Panc1 (cell line): ENCODE results near the gene CDH3. TPM values are rescaled to one million over a fixed set of nuclear protein-coding genes. Genes with fewer than 3 reads are reported as not detected.

Experiments
- ATAC-seq: fragments of 200-7000 bp; cut with Tn5 transposase; 2 replicates; pipeline ENCODE4 v1.9.1; 2020; ENCODE audit warnings: mild to moderate bottlenecking, moderate library complexity
- BruUV-seq: library from RNA; stranded (reverse); fragments of 400-500 nt; replicated peaks from 2 replicates; lab custom pipeline; 2021; lab: Mats Ljungman, UMichigan
- CTCF ChIA-PET: fragments of 300-600 bp; sonication (Branson Sonifier 250); formaldehyde crosslinking; loops from one replicate; lab custom pipeline; 2022; ENCODE audit warnings: antibody characterized with exemption; lab: Charles Lee
- POLR2A ChIA-PET: fragments of 300-600 bp; sonication (Branson Sonifier 250); formaldehyde crosslinking; loops from one replicate; lab custom pipeline; 2022; ENCODE audit warnings: antibody characterized with exemption; lab: Charles Lee
- DNase-seq: peaks from one replicate; pipeline ENCODE4 v3.0.0-alpha.2; 2010; ENCODE audit warnings: low read depth, low spot score
- H3K27ac ChIP-seq: 2 replicates; pipeline ENCODE4 v1.5.1; 2011; ENCODE audit warnings: mild to moderate bottlenecking, low read length, inconsistent platforms
- H3K27me3 ChIP-seq: fragments of 200-500 bp; sonication (Bioruptor generic); 2 replicates; pipeline ENCODE4 v1.6.0; 2014; ENCODE audit warnings: low read length, inconsistent platforms; ENCODE audit not compliant: control insufficient read depth, insufficient read depth
- H3K36me3 ChIP-seq: fragments of 200-500 bp; sonication (Bioruptor generic); 2 replicates; pipeline ENCODE4 v1.5.1; 2014; ENCODE audit warnings: inconsistent platforms, mild to moderate bottlenecking, low read length, moderate library complexity; ENCODE audit not compliant: control insufficient read depth, insufficient read depth
- H3K4me1 ChIP-seq: 2 replicates; pipeline ENCODE4 v1.5.1; 2011; ENCODE audit warnings: inconsistent platforms, mild to moderate bottlenecking, low read length, moderate library complexity; ENCODE audit not compliant: control insufficient read depth, insufficient read depth
- H3K4me3 ChIP-seq, 2 experiments: 2 replicates each; pipeline ENCODE4 v1.5.1; 2011 to 2012; ENCODE audit warnings: low read depth in 2 of 2, low read length in 2 of 2, mild to moderate bottlenecking in 2 of 2, inconsistent platforms in 1 of 2, moderate library complexity in 1 of 2
- H3K9me3 ChIP-seq: fragments of 200-500 bp; sonication (Bioruptor generic); 2 replicates; pipeline ENCODE4 v1.5.1; 2014; ENCODE audit warnings: low read depth, mild to moderate bottlenecking, inconsistent platforms, low read length, moderate library complexity; ENCODE audit not compliant: control insufficient read depth, insufficient read depth
- CTCF ChIP-seq: fragments of 450-650 bp; IDR thresholded peaks from 2 replicates; pipeline ENCODE4 v1.5.1; 2017; ENCODE audit warnings: mild to moderate bottlenecking
- POLR2AphosphoS5 ChIP-seq: IDR thresholded peaks from 2 replicates; pipeline ENCODE4 v1.6.1; 2012; ENCODE audit warnings: mild to moderate bottlenecking, low read depth, low read length, moderate library complexity
- REST ChIP-seq, 2 experiments: IDR thresholded peaks; 2 replicates each; pipeline ENCODE4 v1.6.1; 2011 to 2012; ENCODE audit warnings: low read depth in 2 of 2, control low read depth in 1 of 2, low read length in 1 of 2, mild to moderate bottlenecking in 1 of 2, moderate library complexity in 1 of 2; ENCODE audit not compliant: insufficient read depth in 1 of 2
- SIN3A ChIP-seq: IDR thresholded peaks from 2 replicates; pipeline ENCODE4 v1.6.1; 2012; ENCODE audit warnings: low read depth, mild to moderate bottlenecking, low read length, moderate library complexity, borderline replicate concordance; ENCODE audit not compliant: insufficient read depth
- TCF7L2 ChIP-seq: IDR thresholded peaks from 2 replicates; pipeline ENCODE4 v1.6.1; 2011; ENCODE audit warnings: mild to moderate bottlenecking, low read depth, low read length, inconsistent platforms
- in situ Hi-C: cut with HindIII; loops from 2 replicates; pipeline ENCODE4 v1.10.0; 2016; ENCODE audit warnings: low sequenced_read_pairs, low pct_unique_long_range_greater_than_20kb
- intact Hi-C: fragments of 100-400 bp; cut with micrococcal nuclease; formaldehyde crosslinking; loops from one replicate; pipeline ENCODE4 v1.10.0; 2022; ENCODE audit not compliant: unreplicated experiment
- total RNA-seq: library from RNA; stranded (reverse); gene quantifications from one replicate; pipeline ENCODE4 v1.2.1, GENCODE V29; 2021; ENCODE audit not compliant: unreplicated experiment

The CDH3 gene
- total RNA-seq, 1 experiment from 2014 or later = 16.7 TPM

GRCh38 chr16:68659412-68660358 lies 14.6 kb downstream of the CDH3 start:
- POLR2A ChIA-PET = no interaction called here
- peak overlapping the region; percentile 67 for H3K27ac ChIP-seq

GRCh38 chr16:68660359-68660795 lies 15.3 kb downstream of the CDH3 start:
- CTCF ChIA-PET = no interaction called here
- TF ChIP-seq TCF7L2 = no peak
- no peak for TF ChIP-seq CTCF
- no peak for TF ChIP-seq SIN3A
- no peak for TF ChIP-seq REST (IDR thresholded peaks at IDR 0.05; ENCODE audit: insufficient read depth in 1 of 2, low read depth in 2 of 2, low read length in 1 of 2)

More at GRCh38 chr16:68659412-68660358, 14.6 kb downstream of the CDH3 start:
- intact Hi-C loops = no loop called here
- no peak overlapping the region for H3K4me3 ChIP-seq
- H3K27me3 ChIP-seq = no peaks in the 10 kb centered on the region
- TF ChIP-seq CTCF (no peak), SIN3A (no peak), TCF7L2 (no peak), REST (IDR thresholded peaks at IDR 0.05; ENCODE audit: insufficient read depth in 1 of 2, low read depth in 2 of 2, low read length in 1 of 2) (no peak), POLR2AphosphoS5 (no peak)
- H3K9me3 ChIP-seq = no peaks in the 10 kb centered on the region
- no peak for DNase-seq
- H3K4me1 ChIP-seq = peaks cover 30% of the 10 kb centered on the region
- CTCF ChIA-PET = no interaction called here
- no peaks in the 10 kb centered on the region for H3K36me3 ChIP-seq
- ATAC-seq = no peak
- in situ Hi-C loops = no loop called here
- BruUV-seq = no TSS peak

More at GRCh38 chr16:68660359-68660795, 15.3 kb downstream of the CDH3 start:
- DNase-seq (no peak), ATAC-seq (no peak)
- Histone ChIP-seq H3K4me1 (peaks cover 30% of the 10 kb centered on the region), H3K4me3 (no peak overlapping the region), H3K9me3 (no peaks in the 10 kb centered on the region), H3K27ac (no peak overlapping the region), H3K36me3 (no peaks in the 10 kb centered on the region), H3K27me3 (no peaks in the 10 kb centered on the region)
- no TSS peak for BruUV-seq
- intact Hi-C loops = no loop called here
- in situ Hi-C loops = no loop called here
- POLR2A ChIA-PET = no interaction called here
